ENCODE results near the gene ADGRB3.
"Not testable (repeated sequence)": the region's sequence is repeated elsewhere in the genome, so short reads cannot be mapped to it uniquely, and the experiment has no call there.

Gene ADGRB3

DNA sequence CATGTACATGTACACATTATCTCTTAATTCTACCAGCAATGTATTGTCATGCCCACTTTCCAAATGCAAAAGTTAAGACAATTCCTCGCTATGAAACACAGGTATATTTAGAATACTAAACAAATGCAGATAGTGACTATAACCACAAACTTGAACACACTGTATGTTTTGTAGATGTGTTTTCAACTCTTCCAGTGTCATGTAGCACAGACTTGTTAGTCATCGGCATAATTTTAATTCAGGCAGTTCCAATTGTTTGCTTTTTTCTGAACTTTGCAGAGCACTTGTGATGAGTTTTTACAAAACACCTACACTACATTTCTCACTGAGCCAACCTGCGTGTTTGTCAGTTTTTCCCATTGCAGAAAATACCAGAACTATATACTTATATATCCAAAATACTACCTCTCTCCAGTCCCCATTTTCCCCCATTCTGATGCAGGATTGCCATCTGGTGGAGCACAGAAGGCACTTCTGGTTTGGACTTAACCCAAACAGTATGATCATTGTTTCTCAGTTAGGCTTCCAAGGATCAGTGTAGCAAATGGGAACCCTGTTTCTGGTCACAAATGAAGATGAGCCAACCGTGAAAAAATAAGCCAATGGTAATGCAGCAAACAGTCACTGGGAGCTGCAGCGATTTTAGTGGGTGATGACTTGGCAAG, 143.4 kb downstream of the ADGRB3 start:
- TF ChIP-seq, protein P1, sequence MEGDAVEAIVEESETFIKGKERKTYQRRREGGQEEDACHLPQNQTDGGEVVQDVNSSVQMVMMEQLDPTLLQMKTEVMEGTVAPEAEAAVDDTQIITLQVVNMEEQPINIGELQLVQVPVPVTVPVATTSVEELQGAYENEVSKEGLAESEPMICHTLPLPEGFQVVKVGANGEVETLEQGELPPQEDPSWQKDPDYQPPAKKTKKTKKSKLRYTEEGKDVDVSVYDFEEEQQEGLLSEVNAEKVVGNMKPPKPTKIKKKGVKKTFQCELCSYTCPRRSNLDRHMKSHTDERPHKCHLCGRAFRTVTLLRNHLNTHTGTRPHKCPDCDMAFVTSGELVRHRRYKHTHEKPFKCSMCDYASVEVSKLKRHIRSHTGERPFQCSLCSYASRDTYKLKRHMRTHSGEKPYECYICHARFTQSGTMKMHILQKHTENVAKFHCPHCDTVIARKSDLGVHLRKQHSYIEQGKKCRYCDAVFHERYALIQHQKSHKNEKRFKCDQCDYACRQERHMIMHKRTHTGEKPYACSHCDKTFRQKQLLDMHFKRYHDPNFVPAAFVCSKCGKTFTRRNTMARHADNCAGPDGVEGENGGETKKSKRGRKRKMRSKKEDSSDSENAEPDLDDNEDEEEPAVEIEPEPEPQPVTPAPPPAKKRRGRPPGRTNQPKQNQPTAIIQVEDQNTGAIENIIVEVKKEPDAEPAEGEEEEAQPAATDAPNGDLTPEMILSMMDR (IDR thresholded peaks at IDR 0.05; ENCODE audit: low read depth, low read length, missing control alignments): peak; percentile 11
- no peak for DNase-seq (ENCODE audit: extremely low read depth, low read depth)
- H3K4me3 ChIP-seq (replicated peaks; ENCODE audit: low read depth, low read length): no peak overlapping the region

DNA sequence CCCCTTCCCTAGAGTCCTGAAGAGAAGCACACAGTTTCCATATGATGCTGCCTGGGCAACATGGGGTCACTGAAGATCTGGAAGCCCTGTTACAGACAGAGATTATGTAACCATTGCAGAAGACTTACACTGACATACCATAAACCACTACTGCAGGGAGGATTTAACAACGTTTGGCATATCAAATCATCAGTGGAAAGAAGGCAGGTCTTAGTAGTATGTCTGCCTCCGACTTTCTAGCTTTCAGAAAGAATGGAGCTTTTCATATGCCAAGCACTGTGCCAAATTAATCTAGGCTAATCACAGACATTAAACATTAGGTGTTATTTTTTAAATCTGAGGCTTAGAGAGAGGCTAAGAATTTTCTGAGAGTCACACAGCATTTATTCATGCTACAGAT, 144.3 kb downstream of the ADGRB3 start:
- no peak for DNase-seq (ENCODE audit: extremely low read depth, low read depth)
- H3K4me3 ChIP-seq (replicated peaks; ENCODE audit: low read depth, low read length): no peak overlapping the region
- TF ChIP-seq, protein P1 (IDR thresholded peaks at IDR 0.05; ENCODE audit: low read depth, low read length, missing control alignments): no peak

DNA sequence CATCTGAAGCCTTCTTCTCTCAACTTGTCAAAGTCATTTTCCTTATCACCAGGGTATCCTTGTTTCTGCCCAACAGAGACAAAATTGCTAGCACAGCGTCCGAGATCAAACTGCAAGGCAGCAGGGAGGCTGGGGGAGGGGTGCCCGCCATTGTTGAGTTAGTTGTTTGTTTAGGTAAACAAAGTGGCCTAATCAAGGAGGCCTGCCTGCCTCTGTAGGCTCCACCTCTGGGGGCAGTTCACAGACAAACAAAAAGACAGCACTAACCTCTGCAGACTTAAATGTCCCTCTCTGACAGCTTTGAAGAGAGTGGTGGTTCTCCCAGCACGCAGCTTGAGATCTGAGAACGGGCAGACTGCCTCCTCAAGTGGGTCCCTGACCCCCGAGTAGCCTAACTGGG, 155.0 kb downstream of the ADGRB3 start:
- H3K4me3 ChIP-seq (replicated peaks; ENCODE audit: low read depth, low read length); DNase-seq (ENCODE audit: extremely low read depth, low read depth): not testable (repeated sequence)

DNA sequence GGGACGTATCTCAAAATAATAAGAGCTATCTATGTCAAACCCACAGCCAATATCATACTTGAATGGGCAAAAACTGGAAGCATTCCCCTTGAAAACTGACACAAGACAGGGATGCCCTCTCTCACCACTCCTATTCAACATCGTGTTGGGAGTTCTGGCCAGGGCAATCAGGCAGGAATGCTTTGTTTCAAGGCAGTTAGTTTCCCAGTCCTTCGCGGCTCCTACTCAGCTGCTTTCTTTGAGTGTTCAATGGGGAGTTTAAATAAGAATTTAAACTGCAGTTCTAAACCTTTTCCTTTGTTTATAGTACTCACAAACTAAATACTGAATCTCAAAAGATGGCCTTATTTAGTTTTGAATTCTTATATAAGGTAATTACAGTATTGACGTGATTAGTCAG, 179.9 kb downstream of the ADGRB3 start:
- H3K4me3 ChIP-seq (replicated peaks; ENCODE audit: low read depth, low read length); DNase-seq (ENCODE audit: extremely low read depth, low read depth): not testable (repeated sequence)

DNA sequence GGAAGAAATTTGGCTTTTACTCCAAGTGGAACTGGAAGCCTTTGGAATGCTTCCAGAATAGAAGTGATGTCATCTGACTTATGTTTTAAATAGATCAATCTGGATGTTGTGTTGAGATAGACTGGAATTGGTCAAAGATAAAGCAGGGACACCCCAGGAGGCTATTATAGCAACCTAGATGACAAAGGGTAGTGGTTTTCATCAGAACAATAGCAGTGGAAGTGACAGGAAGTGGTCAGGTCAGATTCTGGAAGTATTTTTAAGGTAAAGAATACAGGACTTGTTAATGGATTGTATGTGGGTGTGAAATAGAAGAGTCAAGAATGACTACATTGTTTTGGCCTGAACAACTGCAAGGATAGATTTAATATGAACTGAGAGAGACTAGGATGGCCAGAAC, 191.4 kb downstream of the ADGRB3 start:
- no peak overlapping the region for H3K4me3 ChIP-seq (replicated peaks; ENCODE audit: low read depth, low read length)
- TF ChIP-seq, protein P1 (IDR thresholded peaks at IDR 0.05; ENCODE audit: low read depth, low read length, missing control alignments): no peak
- DNase-seq (ENCODE audit: extremely low read depth, low read depth): no peak

DNA sequence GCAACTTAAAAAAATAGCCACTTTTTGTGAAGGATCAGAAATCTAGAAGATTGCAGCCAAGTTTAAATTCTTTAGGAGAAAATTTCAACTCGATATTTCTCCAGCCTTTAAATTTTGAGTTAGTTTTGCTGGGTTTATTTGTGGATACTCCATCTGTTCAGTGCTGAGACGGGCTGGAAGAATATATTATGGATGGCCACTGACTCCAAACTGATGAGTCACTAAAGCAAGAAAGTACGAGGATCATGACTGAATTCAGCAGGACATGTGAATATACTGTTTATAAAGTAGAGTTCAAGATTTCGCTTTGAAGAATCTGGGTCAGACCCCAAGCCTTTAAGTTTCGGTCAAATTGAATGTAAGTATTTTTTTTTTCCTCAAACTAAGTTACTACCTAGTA, 199.5 kb downstream of the ADGRB3 start:
- TF ChIP-seq, protein P1 (IDR thresholded peaks at IDR 0.05; ENCODE audit: low read depth, low read length, missing control alignments): no peak
- no peak overlapping the region for H3K4me3 ChIP-seq (replicated peaks; ENCODE audit: low read depth, low read length)
- no peak for DNase-seq (ENCODE audit: extremely low read depth, low read depth)

DNA sequence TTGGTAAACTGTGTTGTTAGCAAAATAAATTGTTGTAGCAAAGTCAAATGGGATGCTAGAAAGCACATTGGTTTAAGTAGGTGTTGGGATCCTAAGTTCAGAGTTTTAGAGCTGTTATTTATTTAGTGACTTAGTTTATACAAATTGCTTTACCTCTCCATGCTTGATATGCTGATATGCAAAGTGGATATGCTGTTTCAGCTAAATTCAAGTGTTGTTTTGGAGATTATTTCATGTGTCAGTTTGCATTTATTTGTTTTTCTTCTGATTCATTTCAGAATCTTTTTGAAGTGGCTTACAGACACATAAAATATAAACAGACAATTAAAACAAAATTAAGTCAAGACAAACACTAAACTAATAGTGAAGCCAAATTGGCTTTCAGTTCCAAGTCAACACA, 203.5 kb downstream of the ADGRB3 start:
- no peak overlapping the region for H3K4me3 ChIP-seq (replicated peaks; ENCODE audit: low read depth, low read length)
- DNase-seq (ENCODE audit: extremely low read depth, low read depth): no peak
- TF ChIP-seq, protein P1 (IDR thresholded peaks at IDR 0.05; ENCODE audit: low read depth, low read length, missing control alignments): no peak

DNA sequence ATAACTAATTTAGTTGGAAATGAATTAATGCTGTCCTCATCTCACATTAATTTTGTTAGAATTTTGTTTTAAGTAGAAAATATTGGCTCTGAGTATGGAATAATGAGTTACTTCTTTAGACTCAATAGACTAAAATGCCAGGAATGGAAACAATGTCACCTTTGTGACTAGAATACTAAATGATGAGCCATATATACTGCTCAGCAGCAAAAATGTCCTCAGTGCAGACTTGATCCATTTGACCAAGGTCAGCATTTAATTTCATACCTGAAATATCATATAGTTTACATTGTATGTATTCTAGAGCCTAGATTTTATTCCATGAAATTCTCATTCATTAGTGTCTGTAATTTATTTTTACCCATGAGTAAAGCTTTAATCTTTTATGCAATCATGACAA, 217.7 kb downstream of the ADGRB3 start:
- no peak overlapping the region for H3K4me3 ChIP-seq (replicated peaks; ENCODE audit: low read depth, low read length)
- no peak for DNase-seq (ENCODE audit: extremely low read depth, low read depth)
- TF ChIP-seq, protein P1 (IDR thresholded peaks at IDR 0.05; ENCODE audit: low read depth, low read length, missing control alignments): no peak
